ENCODE data around the gene ENTPD1. TPM values are rescaled to one million over a fixed set of nuclear protein-coding genes. Genes with fewer than 3 reads are reported as not detected.
A peak's percentile ranks its signal among the peaks of the same experiment; 100 is the strongest.

The ENTPD1 gene
- polyA plus RNA-seq, 2 of the 4 experiments (the other 2 are of a cell fraction) = 0.08 to 0.14 TPM

- H3K4me2 ChIP-seq = no peak overlapping the region
- no peaks in the 10 kb centered on the region for H3K9me3 ChIP-seq
- no peak for ATAC-seq
- ChIA-PET CTCF (no interaction called here), POLR2A (no interaction called here)
- no peak for DNase-seq (ENCODE audit: low read depth in 1 of 2, low spot score in 1 of 2)
- no peak overlapping the region for H3K27ac ChIP-seq
- H3K4me3 ChIP-seq = no peak overlapping the region
- H3K4me1 ChIP-seq = no peaks in the 10 kb centered on the region
- TF ChIP-seq FOSL2 (IDR thresholded peaks at IDR 0.05) (no peak), FOSL2 (CRISPR knock-in tag; IDR thresholded peaks at IDR 0.05) (no peak), EP300 (IDR thresholded peaks at IDR 0.05) (no peak), HMGXB4 (CRISPR knock-in tag; IDR thresholded peaks at IDR 0.05; ENCODE audit: borderline replicate concordance) (no peak), CEBPB (IDR thresholded peaks at IDR 0.05) (no peak)
- FAIRE-seq = no peak
Measured at GRCh38 chr10:95748349-95748748, 7.6 kb upstream of the ENTPD1 start.

GRCh38 chr10:95755511-95756004, 405 bp upstream of the ENTPD1 start:
- CTCF ChIA-PET = interaction anchor here (1.4 kb wide), 1 partner anchor 62 kb away, joined by 5 read pairs; the partner anchor contains the start of gene TCTN3
- peak overlapping the region; percentile 70 for H3K4me2 ChIP-seq
- peak; percentile 68 to 81; a peak in 5 of 6 replicates for ATAC-seq
- 26% methylated on average over 8 of the region's 8 CpGs for WGBS (ENCODE audit: missing lambda C conversion rate)
- TF ChIP-seq RFX5 (IDR thresholded peaks at IDR 0.05) (peak; percentile 91), ZSCAN20 (CRISPR knock-in tag; IDR thresholded peaks at IDR 0.05) (no peak)
- no peak for FAIRE-seq
- H3K9me3 ChIP-seq = no peaks in the 10 kb centered on the region
- H3K27ac ChIP-seq = no peak overlapping the region
- POLR2A ChIA-PET = no interaction called here
- peak in 1 of 2 experiments; percentile 31 for DNase-seq (ENCODE audit: low read depth in 1 of 2, low spot score in 1 of 2)
- H3K4me1 ChIP-seq = no peaks in the 10 kb centered on the region
- H3K4me3 ChIP-seq = peak overlapping the region; percentile 32

- ChIA-PET CTCF (interaction anchor here (0.8 kb wide), 1 partner anchor 15 kb away, joined by 3 read pairs; no protein-coding TSS in a partner anchor), POLR2A (no interaction called here)
- H3K4me1 ChIP-seq = no peaks in the 10 kb centered on the region
- 35% methylated on average over 5 of the region's 5 CpGs for WGBS (ENCODE audit: missing lambda C conversion rate)
- FAIRE-seq (no peak), ATAC-seq (peak in 1 of 2 experiments; percentile 20; a peak in 1 of 6 replicates), DNase-seq (ENCODE audit: low read depth in 1 of 2, low spot score in 1 of 2) (no peak)
- H3K4me2 ChIP-seq = peak overlapping the region; percentile 70; the same call in 2 of the 3 replicates
- H3K27ac ChIP-seq = no peak overlapping the region
- H3K9me3 ChIP-seq = no peaks in the 10 kb centered on the region
- TF ChIP-seq CBX2 (IDR thresholded peaks at IDR 0.05; ENCODE audit: borderline replicate concordance, low read depth) = no peak
- no peak overlapping the region for H3K4me3 ChIP-seq
Measured at GRCh38 chr10:95756809-95757684, 1.1 kb downstream of the ENTPD1 start.

GRCh38 chr10:95758351-95759025, 2.5 kb downstream of the ENTPD1 start:
- Histone ChIP-seq H3K4me3 (no peak overlapping the region), H3K27ac (no peak overlapping the region), H3K4me1 (no peaks in the 10 kb centered on the region), H3K4me2 (no peak overlapping the region), H3K9me3 (no peaks in the 10 kb centered on the region)
- 39% methylated on average over 2 of the region's 2 CpGs for WGBS (ENCODE audit: missing lambda C conversion rate)
- FAIRE-seq = no peak
- POLR2A ChIA-PET = no interaction called here
- CTCF ChIA-PET = no interaction called here
- DNase-seq (ENCODE audit: low read depth in 1 of 2, low spot score in 1 of 2) = peak in 1 of 2 experiments; percentile 4
- TF ChIP-seq MAZ (IDR thresholded peaks at IDR 0.05; ENCODE audit: borderline replicate concordance, low read depth, low read length) (no peak), RFX5 (IDR thresholded peaks at IDR 0.05) (no peak), FOSL2 (IDR thresholded peaks at IDR 0.05) (no peak), FOSL2 (CRISPR knock-in tag; IDR thresholded peaks at IDR 0.05) (no peak), JUNB (IDR thresholded peaks at IDR 0.05) (no peak), EP300 (IDR thresholded peaks at IDR 0.05) (no peak), ATOH8 (CRISPR knock-in tag; IDR thresholded peaks at IDR 0.05; ENCODE audit: low read depth) (no peak), RNF2 (IDR thresholded peaks at IDR 0.05; ENCODE audit: borderline replicate concordance, low read depth) (no peak), HES2 (IDR thresholded peaks at IDR 0.05) (no peak)
- ATAC-seq = no peak
